COR-L47 (cell line): Measurements from ENCODE around the gene FOXD1.
"Not testable (repeated sequence)": the region's sequence is repeated elsewhere in the genome, so short reads cannot be mapped to it uniquely, and the experiment has no call there.

Source experiments
- DNase-seq: peaks from one replicate; lab custom pipeline; 2025; lab: John Stamatoyannopoulos, UW

Gene FOXD1

DNA sequence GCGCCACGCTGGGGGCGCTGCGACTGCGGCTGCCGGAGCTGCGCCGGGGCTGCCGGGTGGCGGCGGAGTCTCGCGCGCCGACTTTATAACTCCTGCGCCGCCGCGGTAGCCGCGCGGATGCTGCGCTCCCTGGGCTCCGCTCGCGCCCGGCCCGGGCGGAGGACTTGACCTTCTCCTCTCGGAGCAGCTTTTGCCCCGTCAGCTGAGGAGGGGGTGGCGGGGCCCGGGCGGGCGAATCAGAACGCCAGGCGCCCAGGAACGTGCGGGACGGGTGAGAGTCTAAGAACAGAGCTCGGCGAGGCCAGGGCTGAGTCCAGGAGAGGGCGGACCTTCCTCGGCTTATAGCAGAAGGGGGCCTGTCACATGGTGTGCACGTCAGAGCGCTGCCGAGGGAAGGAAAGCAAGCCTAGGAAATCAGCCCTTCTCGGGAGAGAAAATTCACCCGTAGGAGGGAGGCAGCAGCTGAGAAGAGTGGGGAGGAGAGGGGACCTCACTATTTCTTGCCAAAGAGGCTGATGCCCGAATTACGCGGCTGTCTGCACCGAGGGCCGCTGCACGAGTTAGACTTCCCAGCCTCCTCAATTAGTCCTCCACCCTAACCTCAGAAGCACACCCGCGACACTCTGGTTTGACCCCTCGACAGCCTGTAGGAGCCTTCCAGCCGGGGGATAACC lies at the start of gene FOXD1:
FOXD1 (minus strand) TSS at position 315 of the 674 bp plus-strand sequence. CDS start 415 bp downstream, outside the sequence.
- peak; percentile 81 for DNase-seq

DNA sequence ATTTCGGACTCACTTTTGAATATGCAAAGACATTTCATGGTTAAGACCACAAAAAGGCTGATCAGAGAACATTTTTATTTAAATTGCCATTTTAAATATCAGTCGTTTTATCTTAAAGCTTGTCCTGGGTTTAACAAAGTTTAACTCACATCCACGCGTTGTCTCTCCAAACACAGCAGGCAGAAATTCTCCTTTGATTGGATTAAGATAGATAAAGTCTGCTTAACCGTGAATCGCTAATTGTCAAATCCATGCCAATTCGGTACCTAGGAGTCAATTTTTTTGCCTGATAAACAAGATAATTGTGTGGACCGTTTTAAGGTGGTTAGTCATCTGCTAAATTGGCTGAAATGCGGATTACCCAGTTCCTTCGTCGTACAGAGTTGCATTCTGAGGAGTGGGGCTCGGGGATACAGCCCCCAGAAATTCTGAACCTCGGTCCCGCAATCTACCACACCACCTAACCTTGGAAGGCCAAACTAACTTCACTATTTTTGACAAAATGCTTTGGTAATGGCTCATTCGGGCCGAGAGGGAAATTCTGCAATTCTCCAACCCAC lies 49.0 kb upstream of the FOXD1 start:
- peak; percentile 5 for DNase-seq

DNA sequence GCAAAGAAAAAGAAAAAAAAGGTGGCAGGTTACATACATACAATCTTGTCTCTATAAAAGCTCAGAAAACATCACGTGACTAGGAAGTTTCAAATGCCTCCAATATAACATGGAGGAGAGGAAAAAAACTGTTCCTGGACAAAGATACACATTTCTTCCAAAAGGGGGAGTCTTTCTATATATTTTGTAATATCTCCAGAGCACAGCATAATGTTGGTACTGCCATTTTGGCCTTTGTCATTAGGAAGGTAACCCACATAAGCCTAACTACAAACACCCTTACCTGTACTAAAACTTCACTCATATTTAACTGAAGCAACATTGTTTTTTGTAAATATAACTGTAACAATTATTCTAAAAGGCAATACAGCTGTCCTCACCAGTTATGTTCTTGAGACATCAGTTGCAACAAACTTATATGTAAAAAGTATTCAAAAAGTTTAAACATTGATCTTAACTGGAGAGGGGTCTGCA lies 48.4 kb upstream of the FOXD1 start:
- peak; percentile 71 for DNase-seq

DNA sequence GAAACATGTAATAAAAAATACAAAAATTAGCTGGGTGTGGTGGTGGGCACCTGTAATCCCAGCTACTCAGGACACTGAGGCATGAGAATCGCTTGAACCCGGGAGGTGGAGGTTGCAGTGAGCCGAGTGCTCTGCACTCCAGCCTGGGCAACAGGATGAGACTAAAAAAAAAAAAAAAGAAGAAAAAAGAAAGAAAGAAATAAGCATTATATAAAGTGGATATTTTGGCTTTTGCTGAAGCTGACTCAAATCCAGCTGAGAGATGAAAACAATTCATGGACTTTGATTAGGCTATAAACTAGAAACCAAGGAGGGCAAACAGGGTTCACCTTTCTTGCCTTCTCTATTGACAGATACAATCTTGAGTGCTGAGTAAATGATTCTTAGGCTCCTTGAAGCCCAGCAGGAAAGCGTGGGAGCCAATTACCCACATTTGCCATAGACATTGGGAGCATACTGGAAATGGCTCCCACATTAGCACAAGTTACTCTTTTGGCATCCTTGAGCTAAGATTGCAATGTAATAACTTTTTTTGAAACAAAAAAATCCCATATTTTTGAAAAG lies 47.3 kb upstream of the FOXD1 start:
- no peak for DNase-seq

DNA sequence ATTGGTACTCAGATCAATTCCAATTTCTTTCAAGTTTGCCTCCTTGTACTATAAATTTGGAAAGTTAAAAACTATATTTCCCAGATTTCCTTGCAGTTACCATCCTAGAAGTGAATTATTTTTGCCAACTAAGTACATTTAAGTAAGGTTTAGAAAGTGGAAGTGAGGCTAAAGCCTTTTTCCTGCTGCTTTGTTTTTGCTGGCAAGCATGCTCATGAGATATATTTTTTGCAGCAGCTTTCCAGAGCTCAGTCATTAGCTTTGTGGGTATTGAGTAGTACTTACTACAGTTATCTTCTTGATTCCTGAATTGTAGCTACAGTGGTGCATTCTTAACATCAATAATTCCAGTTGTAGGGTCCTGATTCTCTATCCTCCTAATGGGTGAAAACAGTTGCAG lies 46.1 kb upstream of the FOXD1 start:
- DNase-seq = no peak

DNA sequence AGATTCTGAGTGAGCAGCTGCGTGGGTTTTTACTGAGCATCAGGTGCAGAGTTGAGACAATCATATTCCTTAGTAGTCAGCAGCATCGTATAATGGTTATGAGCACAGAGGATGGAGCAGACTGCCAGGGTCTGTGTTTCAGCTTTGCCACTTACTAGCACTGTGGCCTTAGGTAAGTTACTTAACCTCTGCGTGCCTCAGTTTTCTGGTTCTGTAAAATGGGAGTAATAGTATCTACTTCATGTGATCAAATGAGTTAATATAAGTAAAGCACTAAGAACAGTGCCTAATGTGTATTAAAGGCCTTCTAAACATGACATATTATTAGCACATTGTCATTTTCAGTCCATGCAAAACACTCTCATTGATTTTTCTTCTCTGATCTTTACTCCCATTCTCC lies 44.8 kb upstream of the FOXD1 start:
- no peak for DNase-seq

DNA sequence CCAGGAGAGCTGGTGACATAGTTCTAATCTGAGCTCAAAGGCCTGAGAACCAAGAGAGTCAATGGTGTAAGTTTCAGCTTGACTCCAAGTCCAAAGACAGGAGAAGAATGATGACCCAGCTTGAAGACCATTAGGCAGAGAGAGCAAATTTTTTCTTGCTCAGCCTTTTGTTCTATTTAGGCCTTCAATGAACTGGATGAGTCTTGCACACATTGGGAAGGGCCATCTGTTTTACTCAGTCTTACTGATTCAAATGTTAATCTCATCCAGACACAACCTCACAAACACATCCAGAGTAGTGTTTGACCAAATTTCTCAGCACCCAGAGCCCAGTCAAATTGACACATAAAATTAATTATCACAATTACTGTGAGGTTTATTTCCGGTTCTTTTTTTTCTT lies 42.6 kb upstream of the FOXD1 start:
- DNase-seq = no peak

DNA sequence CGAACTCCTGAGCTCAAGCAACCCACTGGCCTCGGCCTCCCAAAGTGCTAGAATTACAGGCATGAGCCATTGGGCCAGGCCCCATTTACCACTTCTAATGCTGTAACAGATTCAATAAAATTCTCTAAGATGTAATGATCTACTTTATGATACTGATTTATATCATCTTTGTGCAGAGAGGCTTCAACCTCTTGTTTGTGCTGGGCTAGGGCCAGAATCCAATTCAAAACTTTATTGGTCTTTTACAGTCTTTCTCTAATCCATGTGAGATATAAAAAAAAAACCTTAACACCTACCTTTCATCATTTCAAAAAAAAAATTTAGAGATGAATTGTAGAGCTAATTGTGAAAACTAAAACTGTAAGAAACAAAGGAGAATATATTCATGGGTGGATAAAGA lies 41.5 kb upstream of the FOXD1 start:
- DNase-seq = no peak

DNA sequence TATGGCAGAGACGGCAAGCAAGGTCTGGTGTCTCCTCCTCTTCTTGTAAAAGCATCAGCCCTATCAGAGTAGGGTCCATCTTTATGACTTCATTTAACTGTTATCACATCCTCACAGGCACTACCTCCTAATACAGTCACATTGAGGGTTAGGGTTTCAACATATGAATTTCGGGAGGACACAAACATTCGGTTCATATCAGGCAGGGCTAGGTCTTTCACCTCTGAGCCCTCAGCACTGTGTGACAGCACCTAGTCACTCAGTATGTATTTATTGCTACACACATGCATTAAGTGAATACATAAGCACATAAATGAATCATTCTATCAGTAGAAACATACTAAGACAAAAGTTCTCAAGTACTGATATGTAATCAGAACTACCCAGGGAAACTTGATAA lies 40.2 kb upstream of the FOXD1 start:
- DNase-seq = no peak

DNA sequence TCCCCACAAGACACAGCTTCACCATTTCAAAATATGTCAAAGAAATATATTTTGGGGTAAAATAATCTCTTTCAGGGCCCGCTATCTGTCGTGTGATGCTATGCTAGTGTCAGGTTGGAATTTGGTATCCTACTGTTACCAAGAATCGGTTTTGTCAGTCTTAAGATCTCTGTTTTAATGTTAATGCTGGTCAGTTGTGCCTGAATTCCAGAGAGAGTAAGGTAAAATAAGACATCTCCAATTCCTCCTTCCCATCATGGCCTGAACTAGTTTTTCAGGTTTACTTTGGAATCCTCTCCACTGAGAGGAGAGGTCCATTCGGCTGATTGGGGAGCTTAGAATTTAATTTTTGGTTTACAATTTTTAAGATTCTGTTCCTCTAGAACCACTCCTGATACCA lies 39.2 kb upstream of the FOXD1 start:
- no peak for DNase-seq

DNA sequence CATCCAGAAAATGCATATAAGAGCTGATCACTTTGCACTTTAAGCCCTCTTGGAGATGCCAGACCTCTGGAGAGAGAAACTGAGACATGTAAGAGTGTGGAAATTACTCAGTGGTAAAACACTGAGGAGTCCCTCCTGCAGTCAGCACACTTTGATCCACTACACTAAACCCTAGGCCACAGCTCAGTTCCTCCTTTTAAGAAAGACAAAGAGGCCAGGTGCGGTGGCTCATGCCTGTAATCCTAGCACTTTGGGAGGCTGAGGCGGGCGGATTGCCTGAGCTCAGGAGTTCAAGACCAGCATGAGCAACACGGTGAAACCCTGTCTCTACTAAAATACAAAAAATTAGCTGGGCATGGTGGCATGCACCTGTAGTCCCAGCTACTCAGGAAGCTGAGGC lies 38.7 kb upstream of the FOXD1 start:
- DNase-seq = not testable (repeated sequence)

DNA sequence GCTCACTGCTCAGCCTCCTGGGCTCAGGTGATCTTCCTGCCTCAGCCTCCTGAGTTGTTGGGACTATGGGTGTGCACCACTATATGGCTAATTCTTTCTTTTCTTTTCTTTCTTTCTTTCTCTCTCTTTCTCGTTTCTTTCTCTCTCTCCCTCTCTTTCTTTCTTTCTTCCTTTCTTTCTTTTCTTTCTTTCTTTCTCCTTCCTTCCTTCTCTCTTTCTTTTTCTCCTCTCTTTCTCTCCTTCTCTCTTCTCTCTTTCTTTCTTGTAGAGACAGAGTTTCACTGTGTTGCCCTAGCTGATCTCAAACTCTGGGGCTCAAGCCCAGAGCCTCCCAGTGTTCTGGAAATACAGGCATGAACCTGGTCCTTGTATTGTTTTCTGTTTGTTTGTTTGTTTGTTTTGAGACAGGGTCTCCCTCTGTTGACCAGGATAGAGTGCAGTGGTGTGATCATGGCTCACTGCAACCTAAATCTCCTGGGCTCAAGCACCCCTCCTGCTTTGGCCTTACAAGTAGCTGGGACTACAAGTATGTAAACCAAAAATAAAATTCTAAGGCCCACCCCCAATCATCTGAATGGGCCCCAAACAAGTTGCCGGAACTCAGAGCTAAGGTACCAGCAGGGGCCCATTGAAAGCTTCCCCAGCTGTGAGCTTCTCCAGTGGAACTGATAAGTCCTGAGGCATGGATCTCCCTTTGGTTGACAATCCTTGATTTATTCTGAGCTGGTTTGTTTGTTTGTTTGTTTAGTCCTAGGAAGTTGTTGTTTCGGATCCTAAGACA lies 37.7 kb upstream of the FOXD1 start:
- no peak for DNase-seq

DNA sequence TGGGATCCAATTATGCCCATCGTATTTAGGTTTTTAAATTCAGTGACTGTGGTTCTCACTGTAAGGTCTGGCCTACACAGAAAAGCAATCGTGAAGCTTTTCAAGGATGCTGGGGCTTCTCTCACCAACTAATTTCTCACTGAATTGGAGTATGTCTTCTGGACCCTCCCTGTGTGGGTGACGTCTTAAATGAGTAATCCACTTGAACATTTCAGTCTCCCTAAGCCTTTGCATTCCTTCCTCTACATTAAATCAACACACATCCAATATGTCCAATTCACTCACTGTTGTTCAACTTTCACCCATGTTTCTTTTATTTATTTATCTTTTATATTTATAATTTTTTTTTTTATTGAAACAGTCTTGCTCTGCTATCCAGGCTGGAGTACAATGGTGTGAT lies 37.1 kb upstream of the FOXD1 start:
- DNase-seq = no peak

DNA sequence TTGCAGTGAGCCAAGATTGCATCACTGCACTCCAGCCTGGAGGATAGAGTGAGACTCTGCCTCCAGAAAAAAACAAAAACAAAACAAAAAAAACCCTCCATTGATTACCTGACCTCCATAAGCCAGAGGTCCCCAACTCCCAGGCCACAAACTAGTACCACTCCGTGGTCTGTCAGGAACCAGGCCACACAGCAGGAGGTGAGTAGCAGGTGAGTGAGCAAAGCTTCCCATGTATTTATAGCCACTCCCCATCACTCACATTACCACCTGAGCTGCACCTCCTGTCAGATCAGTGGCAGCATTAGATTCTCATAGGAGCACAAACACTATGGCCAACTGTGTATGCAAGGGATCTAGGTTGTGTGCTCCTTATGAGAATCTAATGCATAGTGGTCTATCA lies 35.9 kb upstream of the FOXD1 start:
- no peak for DNase-seq

DNA sequence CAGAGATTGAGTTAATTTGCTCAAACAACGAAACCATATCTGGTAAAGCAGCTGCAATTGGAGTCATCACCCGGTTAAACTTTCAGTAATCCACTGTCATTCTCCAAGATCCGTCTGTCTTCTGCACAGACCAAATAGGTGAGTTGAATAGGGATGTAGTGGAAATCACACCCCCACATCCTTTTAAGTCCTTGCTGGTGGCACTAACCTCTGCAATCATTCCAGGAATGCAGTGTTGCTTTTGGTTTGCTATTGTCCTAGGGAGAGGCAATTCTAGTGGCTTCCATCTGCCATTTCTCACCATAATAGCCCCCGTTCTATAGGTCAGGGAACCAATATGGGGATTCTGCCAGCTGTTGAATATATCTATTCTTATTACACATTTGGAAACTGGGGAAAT lies 35.1 kb upstream of the FOXD1 start:
- DNase-seq = no peak

DNA sequence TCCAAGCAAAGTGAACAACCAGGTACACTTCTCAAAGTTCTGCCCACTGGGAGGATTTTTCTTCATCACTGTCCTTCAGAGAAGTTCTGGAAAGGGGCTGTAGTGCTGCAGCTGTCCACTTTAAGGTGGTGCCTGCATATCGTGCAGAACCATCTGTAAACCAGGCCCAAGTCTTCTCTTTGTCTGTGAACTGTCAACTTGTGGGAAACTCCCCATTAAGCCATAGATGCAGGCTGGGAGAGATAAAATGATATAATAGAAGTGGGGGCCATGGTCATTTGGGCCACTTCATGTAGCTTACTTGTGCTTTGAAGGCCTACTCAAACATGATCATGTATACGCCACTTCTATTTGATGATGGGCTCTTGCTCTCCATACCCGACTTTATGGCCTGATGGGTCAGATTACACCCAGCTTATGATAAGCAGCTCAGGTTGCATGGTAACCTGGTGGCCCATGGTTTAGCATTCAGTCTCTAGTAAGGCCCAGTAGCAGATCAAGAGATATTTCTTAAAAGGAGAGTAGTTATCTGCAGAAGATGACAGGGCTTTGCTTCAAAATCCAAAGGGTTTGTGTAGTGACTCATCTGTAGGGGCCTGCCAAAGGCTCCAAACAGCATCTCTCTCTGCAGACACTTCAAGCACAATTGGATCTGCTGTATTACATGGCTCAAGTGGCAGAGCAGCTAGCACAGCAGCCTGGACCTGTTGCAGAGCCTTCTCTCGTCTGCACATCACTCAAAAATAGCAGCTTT lies 34.0 kb upstream of the FOXD1 start:
- no peak for DNase-seq

DNA sequence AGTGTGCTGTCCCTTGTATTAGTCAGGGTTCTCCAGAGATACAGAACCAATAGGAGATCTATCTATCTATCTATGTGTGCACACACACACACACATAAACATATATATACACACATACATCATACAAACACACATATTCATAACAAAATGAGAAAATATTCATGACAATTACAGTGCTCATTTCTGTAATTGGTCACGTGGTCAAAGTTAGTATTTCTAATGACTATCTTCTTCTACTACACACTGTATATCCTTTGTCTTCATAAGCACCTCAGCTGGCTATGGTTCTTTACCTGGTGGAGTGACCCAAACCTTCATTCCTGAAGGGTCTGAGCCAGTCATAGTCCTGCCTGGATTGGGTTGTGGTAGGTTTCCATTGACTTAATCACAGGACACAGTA lies 31.9 kb upstream of the FOXD1 start:
- no peak for DNase-seq

DNA sequence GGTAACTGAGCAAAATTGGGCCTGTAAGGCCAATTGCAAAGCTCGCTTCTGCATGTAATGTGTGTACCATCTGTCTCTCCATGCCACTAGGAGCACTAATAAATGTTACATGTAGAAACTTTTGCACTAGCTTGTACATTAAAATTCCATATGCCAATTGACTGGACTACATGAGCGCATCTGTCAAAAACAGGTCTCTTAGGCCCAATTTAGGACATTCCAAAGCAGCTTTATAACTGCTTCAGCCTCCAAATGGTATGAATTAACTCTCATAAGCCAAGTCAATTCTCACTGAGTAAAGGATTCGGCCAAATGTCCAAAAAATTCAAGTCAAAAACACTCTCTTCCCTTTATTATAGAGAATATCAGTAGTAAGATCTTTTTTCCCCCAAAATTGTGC lies 23.5 kb upstream of the FOXD1 start:
- no peak for DNase-seq

DNA sequence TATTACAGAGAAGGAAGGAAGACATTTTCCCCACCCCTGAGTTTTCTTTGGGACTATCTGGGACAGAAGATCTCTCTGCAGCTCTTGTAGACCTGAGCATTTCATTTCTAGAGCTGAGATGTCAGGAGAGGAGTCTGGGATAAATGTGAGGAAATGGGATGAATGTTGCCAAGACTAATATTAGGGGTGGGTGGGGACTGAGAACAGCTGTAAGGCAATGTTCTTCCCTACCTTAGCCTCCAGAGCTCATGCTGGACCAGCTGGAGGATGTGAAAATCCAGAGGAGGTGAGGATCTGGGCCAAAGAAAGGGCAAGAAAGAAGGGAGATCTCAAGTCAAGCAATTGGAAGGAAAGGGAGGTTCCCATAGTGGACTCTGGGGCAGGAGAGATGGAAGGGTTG lies 23.1 kb upstream of the FOXD1 start:
- DNase-seq = no peak

DNA sequence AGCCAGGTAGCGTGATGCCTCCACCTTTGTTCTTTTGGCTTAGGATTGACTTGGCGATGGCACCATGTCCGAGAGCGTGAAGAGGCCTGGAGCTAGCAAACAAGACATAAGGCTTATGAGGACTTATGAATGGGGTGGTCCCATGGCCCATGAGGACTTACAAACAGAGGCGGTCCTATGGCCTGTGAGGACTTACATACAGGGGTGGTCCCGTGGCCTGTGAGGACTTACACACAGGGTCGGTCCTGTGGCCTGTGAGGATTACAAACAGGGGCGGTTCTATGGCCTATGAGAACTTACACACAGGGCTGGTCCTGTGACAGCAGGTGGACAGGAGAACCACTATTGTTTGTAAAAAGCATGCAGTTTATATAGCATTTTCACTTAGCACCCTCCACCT lies 21.3 kb upstream of the FOXD1 start:
- DNase-seq = no peak

DNA sequence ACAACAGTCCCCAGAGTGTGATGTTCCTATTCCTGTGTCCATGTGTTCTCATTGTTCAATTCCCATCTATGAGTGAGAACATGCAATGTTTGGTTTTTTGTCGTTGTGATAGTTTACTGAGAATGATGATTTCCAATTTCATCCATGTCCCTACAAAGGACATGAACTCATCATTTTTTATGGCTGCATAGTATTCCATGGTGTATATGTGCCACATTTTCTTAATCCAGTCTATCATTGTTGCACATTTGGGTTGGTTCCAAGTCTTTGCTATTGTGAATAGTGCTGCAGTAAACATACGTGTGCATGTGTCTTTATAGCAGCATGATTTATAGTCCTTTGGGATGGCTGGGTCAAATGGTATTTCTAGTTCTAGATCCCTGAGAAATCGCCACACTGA lies 20.1 kb upstream of the FOXD1 start:
- not testable (repeated sequence) for DNase-seq

DNA sequence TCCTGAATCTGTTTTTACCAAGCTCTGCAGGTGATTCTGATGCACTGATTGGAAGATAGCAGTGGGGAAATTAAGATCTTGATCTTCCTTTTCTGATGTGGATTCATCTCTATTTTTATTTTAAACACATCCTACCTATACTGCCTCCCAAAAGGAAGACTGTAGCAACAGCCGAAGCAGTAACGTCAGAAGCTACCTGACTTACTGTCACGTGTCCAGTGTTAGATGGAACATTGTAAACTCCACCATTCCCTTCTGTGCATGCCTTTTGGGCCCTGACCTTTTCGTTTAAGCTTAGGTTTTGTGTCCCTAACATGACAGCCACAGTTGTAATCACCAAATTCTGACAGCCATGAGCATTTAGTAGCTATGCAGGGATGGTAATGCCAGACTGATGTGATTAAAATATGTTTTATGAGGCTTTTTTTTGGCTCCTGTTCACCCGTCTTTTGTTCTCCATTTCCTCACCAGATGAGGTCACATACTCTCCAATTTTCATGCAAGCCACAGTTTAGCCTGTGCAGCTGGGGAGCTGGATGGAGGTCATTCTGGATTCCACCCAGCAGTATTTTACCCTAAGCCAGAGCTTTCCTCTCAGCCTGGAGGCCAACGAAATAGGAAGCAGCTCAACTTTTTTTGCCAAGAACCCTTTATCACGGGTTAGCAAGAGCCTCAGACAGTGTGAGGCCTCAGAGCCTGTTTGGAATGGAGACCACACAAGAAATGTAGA lies 15.6 kb upstream of the FOXD1 start:
- DNase-seq = no peak
